Neural progenitor cell (in vitro differentiated cells): ENCODE measurements around the gene JMJD4.
"Not testable (repeated sequence)": the region's sequence is repeated elsewhere in the genome, so short reads cannot be mapped to it uniquely, and the experiment has no call there.

Experiments
- EZH2 ChIP-seq: fragments of 200-600 bp; sonication (generic); IDR thresholded peaks from 2 replicates; pipeline ENCODE4 v1.6.1; 2017; ENCODE audit warnings: antibody characterized with exemption, mild to moderate bottlenecking, moderate library complexity
- EZH2phosphoT487 ChIP-seq: fragments of 200-600 bp; sonication (generic); IDR thresholded peaks from 2 replicates; pipeline ENCODE4 v1.6.1; 2017; ENCODE audit warnings: antibody characterized with exemption
- TF ChIP-seq, protein P1 (sequence below): fragments of 200-600 bp; sonication (generic); IDR thresholded peaks from 2 replicates; pipeline ENCODE4 v1.5.1; 2017; ENCODE audit warnings: antibody characterized with exemption, mild to moderate bottlenecking

DNA sequence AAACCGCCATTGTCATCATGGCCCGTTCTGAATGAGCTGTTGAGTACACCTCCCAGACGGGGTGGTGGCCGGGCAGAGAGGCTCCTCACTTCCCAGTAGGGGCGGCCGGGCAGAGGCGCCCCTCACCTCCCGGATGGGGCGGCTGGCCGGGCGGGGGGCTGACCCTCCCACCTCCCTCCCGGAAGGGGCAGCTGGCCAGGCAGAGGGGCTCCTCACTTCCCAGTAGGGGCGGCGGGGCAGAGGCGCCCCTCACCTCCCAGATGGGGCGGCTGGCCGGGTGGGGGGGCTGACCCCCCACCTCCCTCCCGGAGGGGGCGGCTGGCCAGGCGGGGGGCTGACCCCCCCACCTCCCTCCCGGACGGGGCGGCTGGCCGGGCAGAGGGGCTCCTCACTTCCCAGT is 24.6 kb downstream of the JMJD4 start:
- TF ChIP-seq, protein P1, sequence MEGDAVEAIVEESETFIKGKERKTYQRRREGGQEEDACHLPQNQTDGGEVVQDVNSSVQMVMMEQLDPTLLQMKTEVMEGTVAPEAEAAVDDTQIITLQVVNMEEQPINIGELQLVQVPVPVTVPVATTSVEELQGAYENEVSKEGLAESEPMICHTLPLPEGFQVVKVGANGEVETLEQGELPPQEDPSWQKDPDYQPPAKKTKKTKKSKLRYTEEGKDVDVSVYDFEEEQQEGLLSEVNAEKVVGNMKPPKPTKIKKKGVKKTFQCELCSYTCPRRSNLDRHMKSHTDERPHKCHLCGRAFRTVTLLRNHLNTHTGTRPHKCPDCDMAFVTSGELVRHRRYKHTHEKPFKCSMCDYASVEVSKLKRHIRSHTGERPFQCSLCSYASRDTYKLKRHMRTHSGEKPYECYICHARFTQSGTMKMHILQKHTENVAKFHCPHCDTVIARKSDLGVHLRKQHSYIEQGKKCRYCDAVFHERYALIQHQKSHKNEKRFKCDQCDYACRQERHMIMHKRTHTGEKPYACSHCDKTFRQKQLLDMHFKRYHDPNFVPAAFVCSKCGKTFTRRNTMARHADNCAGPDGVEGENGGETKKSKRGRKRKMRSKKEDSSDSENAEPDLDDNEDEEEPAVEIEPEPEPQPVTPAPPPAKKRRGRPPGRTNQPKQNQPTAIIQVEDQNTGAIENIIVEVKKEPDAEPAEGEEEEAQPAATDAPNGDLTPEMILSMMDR, result not testable (repeated sequence)
- not testable (repeated sequence) for TF ChIP-seq EZH2, EZH2phosphoT487
